Spinal cord (tissue), 10 donors: ENCODE results near the gene POFUT2. TPM values are rescaled to one million over a fixed set of nuclear protein-coding genes. Genes with fewer than 3 reads are reported as not detected.

ENCODE experiments used
- DNase-seq, 6 donors: peaks; one replicate each; pipeline versions ENCODE4 v3.0.0 to v3.0.0-alpha.2; 2013 to 2015; ENCODE audit warnings: low spot score in 6 of 6, low read depth in 4 of 6
- H3K27ac ChIP-seq: one replicate; pipeline ENCODE4 v1.5.1; 2013; ENCODE audit warnings: low read depth, low read length, control low read depth
- H3K27me3 ChIP-seq: one replicate; pipeline ENCODE4 v1.6.1; 2013; ENCODE audit warnings: low read length; ENCODE audit not compliant: control insufficient read depth, insufficient read depth
- H3K36me3 ChIP-seq: one replicate; pipeline ENCODE4 v1.6.1; 2013; ENCODE audit warnings: low read length; ENCODE audit not compliant: control insufficient read depth, insufficient read depth
- H3K4me1 ChIP-seq: one replicate; pipeline ENCODE4 v1.6.1; 2013; ENCODE audit warnings: low read length; ENCODE audit not compliant: control insufficient read depth, insufficient read depth
- H3K4me3 ChIP-seq: one replicate; pipeline ENCODE4 v1.5.1; 2013; ENCODE audit warnings: low read depth, low read length, control low read depth
- H3K9me3 ChIP-seq: one replicate; pipeline ENCODE4 v1.6.1; 2013; ENCODE audit warnings: low read length; ENCODE audit not compliant: control insufficient read depth, insufficient read depth
- WGBS: methylation state at CpG from one replicate; pipeline ENCODE4 v1.1.5; 2013; ENCODE audit warnings: missing lambda C conversion rate; ENCODE audit not compliant: insufficient coverage; 5-methylcytosine and 5-hydroxymethylcytosine counted together
- polyA plus RNA-seq, 2 donors: library from polyadenylated mRNA; unstranded; fragments of 120-200 nt; gene quantifications; one replicate each; pipeline ENCODE4 v1.2.1, GENCODE V29; 2013; ENCODE audit not compliant: insufficient read length in 2 of 2
- total RNA-seq, 2 donors: library from RNA; depleted of rRNA in 1 of 2; stranded (reverse); fragments of 120-200 nt in 1 of 2; fragments of >200 nt in 1 of 2; gene quantifications; one replicate each; pipeline versions ENCODE4 v1.2.3 to v1.2.4, GENCODE V29; 2013 to 2014
- donor health status: healthy.

The POFUT2 gene
- total and polyA plus RNA-seq, 4 donors, result 19.8 to 36.0 (median 33.5) TPM

DNA sequence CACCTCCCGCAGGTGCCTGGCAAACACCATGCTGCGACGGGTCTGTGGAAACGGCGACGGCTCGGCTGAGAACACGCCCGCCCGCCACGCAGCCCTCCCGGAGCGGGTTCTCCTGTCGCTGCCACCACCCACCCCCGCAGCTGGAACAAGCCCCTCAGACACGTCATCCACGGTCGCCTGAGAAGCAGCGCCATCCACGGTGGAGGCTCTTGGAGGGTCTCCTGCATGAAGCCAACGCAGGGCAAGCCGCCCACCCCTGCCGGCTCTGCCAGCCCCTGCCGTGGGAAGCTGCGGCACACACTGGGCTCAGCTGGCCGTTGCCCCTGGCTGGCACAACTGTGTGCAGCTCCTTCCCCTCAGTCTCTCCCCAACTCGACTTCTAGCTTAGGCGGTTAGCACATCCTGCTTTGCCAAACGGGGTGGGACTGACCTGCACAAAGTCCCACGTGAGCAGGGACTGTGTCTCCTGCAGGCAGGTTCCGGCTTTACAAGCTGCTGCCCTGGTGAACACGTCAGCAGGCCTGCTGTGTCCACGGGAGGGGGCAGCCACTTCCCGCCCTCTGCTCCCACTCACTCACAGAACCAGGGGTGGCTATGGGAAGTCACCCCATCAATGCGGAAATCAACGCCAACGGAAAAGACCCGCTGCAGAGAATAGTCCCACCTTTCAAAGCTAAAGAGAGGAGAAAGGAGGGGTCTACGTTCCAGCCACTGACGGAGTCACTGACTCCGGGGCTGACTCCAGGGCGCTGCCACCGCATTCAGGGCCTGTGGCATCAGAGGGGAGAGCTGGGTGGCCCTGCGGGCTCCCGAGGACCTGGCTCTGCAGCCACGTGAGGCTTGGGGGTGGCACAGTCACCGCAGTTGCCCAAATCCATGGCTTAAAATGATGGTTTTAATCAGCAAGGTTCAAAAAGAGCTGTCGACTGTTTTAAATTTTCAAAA lies 10.3 kb downstream of the POFUT2 start:
- WGBS, result 94% methylated on average over 45 of the region's 48 CpGs
- DNase-seq, result no peak

DNA sequence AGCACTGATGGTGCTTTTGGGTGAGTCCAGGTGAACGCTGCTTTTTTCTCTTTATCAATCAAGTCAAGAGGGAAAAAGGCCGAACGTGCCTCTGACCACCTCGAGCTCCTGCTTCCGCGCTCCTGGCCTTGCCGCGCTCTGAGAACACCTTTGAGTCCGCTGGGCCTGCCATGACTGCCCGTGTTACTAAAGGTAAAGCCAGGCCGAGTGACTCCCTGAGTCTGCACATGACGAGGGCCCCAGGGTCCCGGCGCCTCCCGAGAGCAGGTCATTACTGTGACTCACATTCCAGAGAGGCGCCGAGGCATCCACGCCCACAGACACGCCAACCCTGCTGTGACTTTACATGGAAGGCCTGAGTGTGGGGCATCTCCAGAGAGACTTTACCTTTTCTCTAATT lies 11.1 kb downstream of the POFUT2 start:
- no peaks in the 10 kb centered on the region for H3K27me3 ChIP-seq
- H3K4me3 ChIP-seq, result no peak overlapping the region
- DNase-seq, result no peak
- 94% methylated on average over 18 of the region's 19 CpGs for WGBS
- H3K9me3 ChIP-seq, result no peaks in the 10 kb centered on the region
- H3K36me3 ChIP-seq, result peaks cover 67% of the 10 kb centered on the region
- H3K27ac ChIP-seq, result no peak overlapping the region
- H3K4me1 ChIP-seq, result no peaks in the 10 kb centered on the region

More for the DNA sequence above, 10.3 kb downstream of the POFUT2 start:
- Histone ChIP-seq H3K9me3 (no peaks in the 10 kb centered on the region), H3K27ac (no peak overlapping the region), H3K4me1 (no peaks in the 10 kb centered on the region), H3K27me3 (no peaks in the 10 kb centered on the region), H3K4me3 (no peak overlapping the region), H3K36me3 (peaks cover 75% of the 10 kb centered on the region)

DNA sequence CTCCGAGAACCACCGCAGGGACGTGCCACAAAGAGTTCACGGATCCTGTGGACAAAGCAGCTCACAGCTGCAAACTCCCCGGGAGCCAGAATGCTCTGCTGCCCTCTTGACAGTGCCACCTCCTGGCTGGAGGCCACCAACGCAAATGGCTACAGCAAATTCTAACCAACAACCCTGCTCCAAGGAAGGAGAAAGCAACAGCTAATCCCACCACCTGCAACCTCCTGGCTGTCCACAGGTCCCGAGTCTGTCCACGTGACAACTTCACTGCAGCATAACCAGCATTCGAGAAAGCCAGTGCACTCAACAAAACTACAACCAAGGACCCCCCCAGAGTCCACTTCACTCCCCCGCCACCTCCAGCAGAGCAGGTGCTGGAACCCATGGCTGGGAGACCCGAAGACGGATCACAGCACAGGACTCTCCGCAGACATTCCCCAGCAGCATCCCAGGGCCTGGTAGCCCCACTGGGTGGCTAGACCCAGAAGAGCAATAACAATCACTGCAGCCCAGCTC lies 17.3 kb downstream of the POFUT2 start:
- Histone ChIP-seq H3K4me1 (no peaks in the 10 kb centered on the region), H3K27me3 (no peaks in the 10 kb centered on the region), H3K27ac (no peak overlapping the region), H3K4me3 (no peak overlapping the region), H3K9me3 (no peaks in the 10 kb centered on the region), H3K36me3 (peaks cover 47% of the 10 kb centered on the region)
- WGBS, result 97% methylated on average over 11 of the region's 13 CpGs
- no peak for DNase-seq

DNA sequence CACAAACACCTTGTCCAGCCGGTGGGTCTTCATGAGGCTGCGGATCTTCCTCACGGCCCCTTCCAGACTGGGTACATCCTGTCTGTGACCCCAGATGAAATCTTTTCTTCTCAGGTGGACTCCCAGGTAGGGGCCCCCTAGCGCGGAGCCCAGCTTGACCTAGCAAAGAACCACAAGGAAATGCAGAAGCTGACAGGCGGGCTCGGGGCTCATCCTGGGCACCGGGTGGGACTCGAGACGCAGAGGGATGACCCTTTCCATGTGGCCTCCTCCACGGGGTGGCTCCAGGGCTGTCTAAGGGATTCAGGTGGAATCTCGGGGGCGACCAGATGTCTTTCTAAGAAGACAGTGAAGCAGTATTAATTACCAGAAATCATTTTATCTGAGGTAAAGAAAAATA lies 17.8 kb downstream of the POFUT2 start:
- no peak for DNase-seq
- Histone ChIP-seq H3K4me3 (no peak overlapping the region), H3K27ac (no peak overlapping the region), H3K9me3 (no peaks in the 10 kb centered on the region), H3K27me3 (no peaks in the 10 kb centered on the region), H3K36me3 (peaks cover 52% of the 10 kb centered on the region), H3K4me1 (no peaks in the 10 kb centered on the region)
- 92% methylated on average over 10 of the region's 13 CpGs for WGBS

DNA sequence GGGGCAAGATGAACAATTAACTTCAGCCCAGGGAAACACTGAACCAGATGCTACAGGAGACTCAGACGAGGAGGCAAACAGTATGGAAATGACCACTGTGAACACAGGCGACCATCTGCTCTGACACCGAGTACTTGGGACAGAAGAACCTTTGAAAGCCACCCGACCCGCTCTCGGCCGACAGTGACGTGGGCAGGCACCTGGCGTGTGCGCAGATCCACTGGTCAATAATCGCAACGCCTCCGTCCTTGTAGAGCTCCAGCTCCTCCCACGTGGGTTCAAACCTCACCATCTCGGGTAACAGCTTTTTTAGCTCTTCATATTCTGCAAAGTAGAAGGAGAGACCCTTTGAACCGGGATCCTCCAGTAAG lies 20.3 kb downstream of the POFUT2 start:
- Histone ChIP-seq H3K9me3 (no peaks in the 10 kb centered on the region), H3K4me1 (no peaks in the 10 kb centered on the region), H3K27ac (no peak overlapping the region), H3K27me3 (no peaks in the 10 kb centered on the region), H3K36me3 (peaks cover 65% of the 10 kb centered on the region), H3K4me3 (no peak overlapping the region)
- no peak for DNase-seq
- 95% methylated on average over 16 of the region's 16 CpGs for WGBS

DNA sequence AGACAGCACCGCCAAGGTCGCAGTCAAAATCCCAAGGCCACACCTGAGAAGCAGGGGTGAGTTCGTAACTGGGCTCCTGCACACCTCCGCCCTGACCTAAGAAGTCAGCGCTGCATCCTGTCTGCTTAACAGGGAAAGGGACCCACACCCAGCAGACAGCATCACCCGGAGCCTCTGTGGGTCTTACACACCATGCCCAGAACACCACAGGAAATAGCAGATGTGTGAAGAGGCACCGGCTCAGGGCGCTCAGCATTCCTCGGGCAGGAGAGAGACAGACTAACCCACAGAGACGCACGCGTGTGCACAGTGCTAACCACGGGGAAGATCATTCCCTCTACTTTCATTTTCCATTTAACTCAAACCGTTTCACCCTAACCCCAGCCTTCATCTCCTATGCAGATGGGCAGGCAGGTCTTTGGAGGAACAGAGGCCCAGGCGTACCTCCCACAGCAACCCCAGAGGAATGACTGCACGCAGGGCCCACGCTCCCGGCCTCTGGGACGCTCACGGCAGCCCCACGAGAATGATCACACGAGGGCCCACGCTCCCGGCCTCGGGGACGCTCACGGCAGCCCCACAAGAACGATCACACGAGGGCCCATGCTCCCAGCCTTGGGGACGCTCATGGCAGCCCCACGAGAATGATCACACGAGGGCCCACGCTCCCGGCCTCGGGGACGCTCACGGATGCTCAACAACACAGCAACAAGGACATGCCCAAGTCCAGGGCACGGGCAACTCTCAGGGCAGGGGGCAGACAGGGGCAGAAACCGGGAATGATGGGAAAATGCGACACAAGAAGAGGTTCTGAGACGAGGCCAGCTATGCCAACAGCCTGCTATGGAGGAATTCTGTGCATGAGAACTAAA lies 20.9 kb downstream of the POFUT2 start:
- Histone ChIP-seq H3K36me3 (peaks cover 68% of the 10 kb centered on the region), H3K4me1 (no peaks in the 10 kb centered on the region), H3K4me3 (no peak overlapping the region), H3K9me3 (no peaks in the 10 kb centered on the region), H3K27me3 (no peaks in the 10 kb centered on the region), H3K27ac (no peak overlapping the region)
- WGBS, result 94% methylated on average over 40 of the region's 41 CpGs
- no peak for DNase-seq

DNA sequence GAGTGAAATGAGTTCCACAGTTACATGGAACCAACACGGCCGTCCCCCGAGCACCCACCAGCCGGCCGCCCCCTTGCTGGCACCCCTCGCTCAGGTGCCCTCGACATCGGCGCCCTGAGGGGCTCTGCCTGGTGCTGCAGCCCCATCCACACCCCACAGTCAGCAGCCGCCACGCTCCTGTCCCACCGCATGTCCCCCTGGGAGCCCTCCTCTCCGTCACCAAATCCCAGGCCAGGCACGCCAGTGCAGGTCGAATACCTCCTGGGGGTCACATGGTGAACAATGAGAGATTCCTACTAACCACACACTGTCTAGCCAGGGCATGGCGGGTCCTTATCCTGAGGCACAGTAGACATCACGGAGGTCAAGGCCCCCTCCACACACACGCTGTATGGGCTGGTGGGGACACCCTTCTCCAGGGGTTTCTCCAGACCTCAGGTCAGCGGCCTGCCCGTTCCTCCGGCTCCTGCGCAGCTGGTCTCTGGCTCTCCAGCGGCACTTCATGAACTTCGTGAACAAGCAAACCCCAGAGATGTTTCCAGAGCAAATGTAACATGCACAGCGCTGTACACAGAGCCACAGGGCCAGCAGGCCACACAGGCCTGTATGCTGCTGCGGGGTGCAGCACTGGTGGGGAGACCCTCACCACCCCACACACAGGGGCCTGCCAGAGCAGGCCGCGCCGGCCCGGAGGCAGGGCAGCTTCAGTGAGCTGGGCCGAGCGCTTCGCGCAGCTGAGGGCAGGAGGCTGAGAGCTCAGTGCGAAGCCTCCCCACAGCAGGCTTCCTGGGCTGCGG lies 21.8 kb downstream of the POFUT2 start:
- DNase-seq, result no peak
- Histone ChIP-seq H3K36me3 (peaks cover 71% of the 10 kb centered on the region), H3K27me3 (no peaks in the 10 kb centered on the region), H3K27ac (no peak overlapping the region), H3K9me3 (no peaks in the 10 kb centered on the region), H3K4me1 (no peaks in the 10 kb centered on the region), H3K4me3 (no peak overlapping the region)
- 97% methylated on average over 36 of the region's 36 CpGs for WGBS

DNA sequence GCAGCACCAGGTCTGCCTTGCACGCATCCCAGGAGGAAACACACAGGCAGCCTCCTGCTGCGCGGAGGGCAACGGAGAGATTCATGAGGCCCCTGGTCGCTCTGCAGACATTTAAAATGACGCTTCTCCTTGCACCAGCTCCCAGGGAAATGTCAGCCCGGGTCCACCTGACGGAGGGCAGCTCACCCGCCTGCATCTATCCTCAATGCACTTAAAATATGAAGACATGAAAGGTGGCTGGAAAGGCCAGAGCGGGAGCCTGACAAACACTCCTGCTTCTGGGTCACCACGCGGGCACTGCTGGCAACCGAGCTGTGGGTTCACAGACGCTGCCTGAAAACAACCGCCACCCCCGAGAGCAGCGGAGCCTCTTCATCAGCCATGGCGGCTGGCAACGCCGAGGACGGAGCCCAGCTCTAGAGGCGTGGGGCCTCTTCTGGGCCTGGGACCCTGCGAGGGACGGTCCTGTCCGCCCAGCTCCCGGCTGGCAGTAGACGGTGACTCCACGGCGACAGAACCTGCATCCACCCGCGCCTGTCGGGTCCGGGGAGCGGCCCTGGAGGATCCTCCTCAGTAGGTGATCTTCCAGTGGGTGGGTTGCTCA lies 22.7 kb downstream of the POFUT2 start:
- no peaks in the 10 kb centered on the region for H3K9me3 ChIP-seq
- no peak overlapping the region for H3K27ac ChIP-seq
- no peaks in the 10 kb centered on the region for H3K4me1 ChIP-seq
- DNase-seq, result no peak
- no peak overlapping the region for H3K4me3 ChIP-seq
- 88% methylated on average over 30 of the region's 34 CpGs for WGBS
- H3K36me3 ChIP-seq, result peaks cover 63% of the 10 kb centered on the region
- H3K27me3 ChIP-seq, result no peaks in the 10 kb centered on the region
